Measurements from ENCODE around the gene CNPY3. TPM values are rescaled to one million over a fixed set of nuclear protein-coding genes. Genes with fewer than 3 reads are reported as not detected.

The CNPY3 gene
- total and polyA plus RNA-seq, 3 donors from 2014 or later = 40.4 to 74.8 (median 46.7) TPM

- H3K9me3 ChIP-seq = no peaks in the 10 kb centered on the region
- peak; percentile 99 for DNase-seq
- TF ChIP-seq POLR2A (IDR thresholded peaks at IDR 0.05) = peak; percentile 50
- TF ChIP-seq CTCF (IDR thresholded peaks at IDR 0.05) = peak in 2 of 3 experiments; percentile 7 to 19
- peak within 1 kb of the TSS; percentile 79 to 88 for H3K4me3 ChIP-seq
- 0 to 1% methylated on average over 54 to 59 of the region's 59 CpGs for WGBS, 2 donors
- no peaks in the 10 kb centered on the region for H3K27me3 ChIP-seq
- intact Hi-C loops (cut with DNase I; ENCODE audit: low total_unique reads) = no loop called here
- no peaks in the 10 kb centered on the region for H3K36me3 ChIP-seq (ENCODE audit: low read depth, missing control alignments)
- H3K4me1 ChIP-seq = peaks cover 45% of the 10 kb centered on the region
- peak within 1 kb of the TSS; percentile 88 to 91 for H3K27ac ChIP-seq
Measured at GRCh38 chr6:42984001-42984923, 55.0 kb downstream of the CNPY3 start, which contains the start of gene PPP2R5D. TSS of gene PPP2R5D (plus strand) at chr6:42984570. CDS start at chr6:42984678, 108 bp downstream.

- TF ChIP-seq POLR2A (IDR thresholded peaks at IDR 0.05) (no peak), CTCF (IDR thresholded peaks at IDR 0.05) (no peak)
- Histone ChIP-seq H3K4me3 (peak overlapping the region; percentile 79 to 88), H3K27me3 (no peaks in the 10 kb centered on the region), H3K4me1 (peaks cover 38% of the 10 kb centered on the region), H3K9me3 (no peaks in the 10 kb centered on the region), H3K36me3 (ENCODE audit: low read depth, missing control alignments) (no peaks in the 10 kb centered on the region), H3K27ac (peak overlapping the region; percentile 88 to 91)
- peak; percentile 40 for DNase-seq
- intact Hi-C loops (cut with DNase I; ENCODE audit: low total_unique reads) = no loop called here
- 6 to 7% methylated on average over 13 of the region's 13 CpGs for WGBS, 2 donors
Measured at GRCh38 chr6:42984924-42985475, 55.7 kb downstream of the CNPY3 start.

GRCh38 chr6:42987533-42988451, 58.5 kb downstream of the CNPY3 start:
- Histone ChIP-seq H3K36me3 (ENCODE audit: low read depth, missing control alignments) (no peaks in the 10 kb centered on the region), H3K27ac (no peak overlapping the region), H3K4me1 (peaks cover 37% of the 10 kb centered on the region), H3K9me3 (no peaks in the 10 kb centered on the region), H3K4me3 (no peak overlapping the region), H3K27me3 (no peaks in the 10 kb centered on the region)
- intact Hi-C loops (cut with DNase I; ENCODE audit: low total_unique reads) = no loop called here
- DNase-seq = no peak
- no peak for TF ChIP-seq CTCF (IDR thresholded peaks at IDR 0.05)
- TF ChIP-seq POLR2A (IDR thresholded peaks at IDR 0.05) = no peak
- WGBS, 2 donors = 59 to 65% methylated on average over 5 of the region's 5 CpGs

GRCh38 chr6:42988486-42989020, 59.3 kb downstream of the CNPY3 start:
- H3K9me3 ChIP-seq = no peaks in the 10 kb centered on the region
- no peak overlapping the region for H3K4me3 ChIP-seq
- no peak overlapping the region for H3K27ac ChIP-seq
- intact Hi-C loops (cut with DNase I; ENCODE audit: low total_unique reads) = no loop called here
- DNase-seq = no peak
- 53 to 70% methylated on average over 1 of the region's 1 CpG for WGBS, 2 donors
- TF ChIP-seq POLR2A (IDR thresholded peaks at IDR 0.05) (no peak), CTCF (IDR thresholded peaks at IDR 0.05) (no peak)
- H3K4me1 ChIP-seq = peaks cover 34% of the 10 kb centered on the region
- H3K36me3 ChIP-seq (ENCODE audit: low read depth, missing control alignments) = no peaks in the 10 kb centered on the region
- no peaks in the 10 kb centered on the region for H3K27me3 ChIP-seq

Other genes starting within 250 kb of the CNPY3 start
- gene PRPH2, start 206.9 kb upstream of the CNPY3 start, total RNA-seq = 1 to 10 TPM; 6.0 to 6.6 TPM
- 5.4 TPM for gene PRPH2, start 206.9 kb upstream of the CNPY3 start, polyA plus RNA-seq (ENCODE audit: insufficient read depth, low read depth, low replicate concordance)
- gene TBCC, start 183.4 kb upstream of the CNPY3 start, total RNA-seq = 10 to 100 TPM; 40.2 to 52.1 TPM
- gene TBCC, start 183.4 kb upstream of the CNPY3 start, polyA plus RNA-seq (ENCODE audit: insufficient read depth, low read depth, low replicate concordance) = 35.0 TPM
- 10 to 100 TPM; 20.4 to 21.1 TPM for gene BICRAL, start 147.4 kb upstream of the CNPY3 start, total RNA-seq
- 12.5 TPM for gene BICRAL, start 147.4 kb upstream of the CNPY3 start, polyA plus RNA-seq (ENCODE audit: insufficient read depth, low read depth, low replicate concordance)
- gene RPL7L1, start 49.9 kb upstream of the CNPY3 start, total RNA-seq = 10 to 100 TPM; 62.6 to 66.8 TPM
- 51.4 TPM for gene RPL7L1, start 49.9 kb upstream of the CNPY3 start, polyA plus RNA-seq (ENCODE audit: insufficient read depth, low read depth, low replicate concordance)
- gene PTCRA, start 13.4 kb upstream of the CNPY3 start, total RNA-seq = under 1 TPM in 1 of 2 donors, not detected in 1; 0.56 TPM
- gene PTCRA, start 13.4 kb upstream of the CNPY3 start, polyA plus RNA-seq (ENCODE audit: insufficient read depth, low read depth, low replicate concordance) = not detected
- 1 to 10 TPM in 1 of 2 donors, under 1 TPM in 1; 0.31 to 1.7 TPM for gene GNMT, start 31.3 kb downstream of the CNPY3 start, total RNA-seq
- gene GNMT, start 31.3 kb downstream of the CNPY3 start, polyA plus RNA-seq (ENCODE audit: insufficient read depth, low read depth, low replicate concordance) = 0.83 TPM
- 10 to 100 TPM; 22.5 to 50.4 TPM for gene PEX6, start 49.7 kb downstream of the CNPY3 start, total RNA-seq
- 15.3 TPM for gene PEX6, start 49.7 kb downstream of the CNPY3 start, polyA plus RNA-seq (ENCODE audit: insufficient read depth, low read depth, low replicate concordance)
- gene PPP2R5D, start 55.1 kb downstream of the CNPY3 start, total RNA-seq = 10 to 100 TPM; 73.4 to 74.5 TPM
- 82.5 TPM for gene PPP2R5D, start 55.1 kb downstream of the CNPY3 start, polyA plus RNA-seq (ENCODE audit: insufficient read depth, low read depth, low replicate concordance)
- 100 to 1,000 TPM; 132 to 175 TPM for gene MEA1, start 84.5 kb downstream of the CNPY3 start, total RNA-seq
- 522 TPM for gene MEA1, start 84.5 kb downstream of the CNPY3 start, polyA plus RNA-seq (ENCODE audit: insufficient read depth, low read depth, low replicate concordance)
- 100 to 1,000 TPM; 207 to 210 TPM for gene KLHDC3, start 84.8 kb downstream of the CNPY3 start, total RNA-seq
- 422 TPM for gene KLHDC3, start 84.8 kb downstream of the CNPY3 start, polyA plus RNA-seq (ENCODE audit: insufficient read depth, low read depth, low replicate concordance)
- gene RRP36, start 92.1 kb downstream of the CNPY3 start, total RNA-seq = 10 to 100 TPM; 34.2 to 49.5 TPM
- 39.9 TPM for gene RRP36, start 92.1 kb downstream of the CNPY3 start, polyA plus RNA-seq (ENCODE audit: insufficient read depth, low read depth, low replicate concordance)
- gene CUL7, start 124.4 kb downstream of the CNPY3 start, total RNA-seq = 10 to 100 TPM; 23.9 to 31.5 TPM
- 16.6 TPM for gene CUL7, start 124.4 kb downstream of the CNPY3 start, polyA plus RNA-seq (ENCODE audit: insufficient read depth, low read depth, low replicate concordance)
- gene MRPL2, start 130.0 kb downstream of the CNPY3 start, total RNA-seq = 10 to 100 TPM; 37.2 to 54.8 TPM
- 72.8 TPM for gene MRPL2, start 130.0 kb downstream of the CNPY3 start, polyA plus RNA-seq (ENCODE audit: insufficient read depth, low read depth, low replicate concordance)
- gene KLC4, start 130.2 kb downstream of the CNPY3 start, total RNA-seq = 10 to 100 TPM; 41.1 to 49.4 TPM
- gene KLC4, start 130.2 kb downstream of the CNPY3 start, polyA plus RNA-seq (ENCODE audit: insufficient read depth, low read depth, low replicate concordance) = 63.1 TPM
- gene PTK7, start 146.8 kb downstream of the CNPY3 start, total RNA-seq = 10 to 100 TPM; 58.8 to 68.7 TPM
- 60.8 TPM for gene PTK7, start 146.8 kb downstream of the CNPY3 start, polyA plus RNA-seq (ENCODE audit: insufficient read depth, low read depth, low replicate concordance)
- 10 to 100 TPM; 36.5 to 39.2 TPM for gene SRF, start 241.8 kb downstream of the CNPY3 start, total RNA-seq
- 28.4 TPM for gene SRF, start 241.8 kb downstream of the CNPY3 start, polyA plus RNA-seq (ENCODE audit: insufficient read depth, low read depth, low replicate concordance)

Measured in testis (tissue), 3 donors.